Measurements from ENCODE around the gene PACRG.

PACRG gene

GRCh38 chr6:163324326-163324687, 596.5 kb downstream of the PACRG start:
- FAIRE-seq: no peak

- FAIRE-seq: no peak
These were observed 597.1 kb downstream of the PACRG start for GRCh38 chr6:163324688-163325389.

- FAIRE-seq: no peak
These were observed 597.6 kb downstream of the PACRG start for GRCh38 chr6:163325390-163325784.

DNA sequence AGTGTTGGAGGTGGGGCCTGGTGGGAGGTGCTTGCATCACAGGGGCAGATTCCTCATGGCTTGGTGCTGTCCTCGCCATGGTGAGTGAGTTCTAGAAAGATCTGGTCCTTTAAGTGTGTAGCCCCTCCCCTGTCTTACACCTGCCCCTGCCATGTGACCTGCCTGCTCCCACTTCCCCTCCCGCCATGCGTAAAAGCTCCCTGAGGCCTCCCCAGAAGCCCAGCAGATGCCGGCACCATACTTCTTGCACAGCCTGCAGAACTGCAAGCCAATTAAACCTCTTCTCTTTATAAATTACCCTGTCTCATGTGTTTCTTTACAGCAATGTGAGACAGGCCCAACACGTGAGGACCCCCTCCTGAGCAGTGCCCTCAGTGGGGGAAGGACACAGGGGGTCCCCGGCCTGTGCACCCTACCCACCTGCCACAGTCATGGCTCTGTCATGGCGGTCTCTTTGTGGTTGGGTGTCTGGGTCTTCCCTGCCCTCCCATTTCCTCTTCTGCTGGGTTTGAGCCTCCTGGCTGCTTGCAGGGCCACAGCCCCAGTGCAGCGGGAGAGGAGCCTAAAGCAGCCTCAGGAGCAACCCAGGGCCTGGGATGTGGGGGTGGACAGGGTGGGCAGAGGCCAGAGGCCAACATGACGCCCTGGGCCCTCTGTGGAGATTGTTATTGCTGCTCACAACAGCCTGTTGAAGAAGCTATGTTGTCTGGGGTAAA, 599.5 kb downstream of the PACRG start:
- no peak for FAIRE-seq

- no peak for FAIRE-seq
These were observed 600.1 kb downstream of the PACRG start for GRCh38 chr6:163327921-163328320.

- no peak for FAIRE-seq
These were observed 600.6 kb downstream of the PACRG start for GRCh38 chr6:163328411-163328810.

GRCh38 chr6:163329991-163330390, 602.2 kb downstream of the PACRG start:
- no peak for FAIRE-seq

- no peak for FAIRE-seq
These were observed 603.5 kb downstream of the PACRG start for GRCh38 chr6:163331245-163331644.

GRCh38 chr6:163332575-163332974, 604.8 kb downstream of the PACRG start:
- FAIRE-seq: no peak

DNA sequence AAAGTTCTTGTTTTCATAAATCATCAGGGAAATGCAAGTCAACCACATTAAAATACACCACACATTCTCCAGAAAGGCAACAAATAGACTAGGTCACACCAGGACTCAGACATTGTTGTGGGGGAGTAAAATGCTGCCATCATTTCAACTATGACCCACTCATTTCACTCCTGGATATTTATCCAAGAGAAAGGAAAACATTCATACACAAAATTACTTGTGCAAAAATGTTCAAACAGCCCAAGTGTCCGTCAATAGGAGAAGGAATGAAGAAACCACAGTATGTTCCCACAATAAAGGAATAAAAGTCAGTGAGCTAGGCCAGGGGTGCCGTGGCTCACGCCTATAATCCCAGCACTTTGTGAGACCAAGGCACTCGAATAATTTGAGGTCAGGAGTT, 605.3 kb downstream of the PACRG start:
- no peak for FAIRE-seq

DNA sequence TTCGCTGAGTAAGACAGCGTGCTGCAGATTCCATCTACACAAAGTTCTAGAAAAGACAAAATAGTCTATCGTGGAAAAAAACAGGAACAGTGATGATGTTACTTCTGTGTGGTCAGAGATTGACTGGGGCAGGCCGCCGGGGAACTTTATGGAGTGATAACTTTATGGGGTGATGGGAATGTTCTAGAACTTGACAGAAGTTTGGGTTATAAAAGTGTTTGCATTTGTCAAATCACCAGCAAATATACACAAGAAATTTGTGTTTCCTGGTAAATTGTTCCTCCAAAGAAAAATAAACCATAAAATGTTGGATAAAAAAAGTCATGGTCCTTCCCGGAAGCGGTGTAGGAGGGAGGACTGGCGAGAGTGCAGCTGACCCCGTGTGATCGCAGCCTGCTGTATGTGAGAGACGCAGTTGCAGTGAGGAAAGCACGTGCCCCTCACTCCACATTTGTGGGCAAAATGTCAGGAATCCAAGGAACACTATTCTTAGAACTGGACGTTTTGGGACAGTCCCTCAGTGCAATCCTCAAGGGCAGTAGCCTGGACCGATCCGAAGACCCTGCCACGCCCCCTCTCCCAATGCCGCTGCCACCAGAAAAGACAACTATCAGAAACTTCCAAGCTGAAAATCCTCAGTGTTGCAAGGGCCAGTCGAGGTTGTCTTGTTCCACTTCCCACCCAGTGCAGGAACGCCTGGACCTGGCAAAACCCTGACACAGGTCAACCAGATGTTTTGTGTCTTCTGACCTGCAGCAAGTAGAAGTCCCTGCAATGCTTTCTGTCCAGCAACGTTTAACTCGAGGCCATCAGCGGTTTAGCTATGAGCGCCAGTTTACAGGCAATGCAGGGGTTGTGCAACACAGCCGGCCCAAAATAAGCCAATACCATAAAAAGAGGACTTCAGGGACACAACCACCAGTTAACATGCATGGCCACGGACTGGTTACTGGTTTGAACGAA, 606.2 kb downstream of the PACRG start:
- no peak for FAIRE-seq

- no peak for FAIRE-seq
These were observed 607.3 kb downstream of the PACRG start for GRCh38 chr6:163335056-163335455.

- FAIRE-seq: no peak
These were observed 608.1 kb downstream of the PACRG start for GRCh38 chr6:163335671-163336545.

GRCh38 chr6:163336961-163337360, 609.2 kb downstream of the PACRG start:
- FAIRE-seq: no peak

DNA sequence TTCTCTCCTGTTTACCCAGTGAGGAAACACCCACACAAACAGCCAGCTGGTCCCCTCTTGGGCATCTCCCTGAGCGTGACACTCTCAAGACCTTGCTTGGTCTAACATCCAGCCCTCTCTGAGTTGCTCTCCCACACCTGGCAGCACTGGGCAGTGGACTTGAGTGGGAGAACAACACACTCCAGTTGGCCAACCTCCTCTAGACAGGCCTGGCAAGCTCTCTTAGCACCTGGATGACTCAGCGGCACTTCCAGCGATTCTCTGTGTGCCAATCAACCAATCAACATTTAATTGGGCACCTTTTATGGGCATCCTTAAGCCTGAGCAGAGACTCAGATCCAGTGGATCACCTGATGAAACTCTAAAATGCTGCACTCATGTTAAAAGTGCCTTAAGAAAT, 610.2 kb downstream of the PACRG start:
- no peak for FAIRE-seq

- no peak for FAIRE-seq
These were observed 611.1 kb downstream of the PACRG start for GRCh38 chr6:163338671-163339405.

GRCh38 chr6:163339466-163339865, 611.7 kb downstream of the PACRG start:
- FAIRE-seq: no peak

- no peak for FAIRE-seq
These were observed 612.6 kb downstream of the PACRG start for GRCh38 chr6:163340201-163340887.

DNA sequence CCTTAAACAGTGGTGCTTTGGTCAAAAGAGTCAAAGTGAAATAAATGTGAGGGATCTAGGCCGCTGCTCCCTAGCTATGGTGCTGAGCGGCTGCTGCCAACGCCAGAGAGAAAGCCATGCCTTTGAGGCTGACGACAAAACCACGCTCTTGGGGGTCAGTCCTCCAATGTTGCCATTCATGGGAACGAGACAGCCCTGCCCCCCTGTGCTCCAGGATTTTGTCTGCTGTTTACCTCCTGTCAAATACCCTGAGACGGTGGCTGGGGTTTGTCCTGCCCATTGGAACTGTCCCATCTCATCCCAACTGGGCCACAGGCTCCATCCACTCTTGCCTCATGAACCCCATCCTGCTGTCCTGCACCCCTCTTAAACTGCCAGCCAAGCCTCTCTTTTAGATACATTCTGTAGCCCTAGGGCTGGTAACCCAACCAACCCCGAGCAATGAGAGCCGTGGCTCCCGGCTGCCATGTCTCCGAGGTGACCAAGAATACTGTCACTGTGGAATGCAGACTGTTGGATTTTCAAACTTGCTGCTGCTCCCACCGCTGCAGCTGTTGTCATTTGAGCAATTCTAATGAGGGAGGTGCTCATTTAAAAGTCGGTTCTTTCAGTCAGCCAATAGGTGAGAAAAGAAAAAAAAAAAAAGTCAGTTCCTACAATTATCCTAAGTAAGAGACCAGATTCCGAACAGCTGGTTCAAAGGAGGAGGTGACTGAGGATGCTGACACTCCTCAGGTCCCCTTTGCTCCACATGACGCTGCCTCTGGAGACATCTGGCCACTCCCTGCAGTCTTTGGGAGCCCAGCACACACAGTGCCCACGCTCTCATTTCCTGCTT, 613.7 kb downstream of the PACRG start:
- no peak for FAIRE-seq
